ENCODE measurements around the gene TTC21A.
"Not testable (repeated sequence)": the region's sequence is repeated elsewhere in the genome, so short reads cannot be mapped to it uniquely, and the experiment has no call there.

The TTC21A gene

DNA sequence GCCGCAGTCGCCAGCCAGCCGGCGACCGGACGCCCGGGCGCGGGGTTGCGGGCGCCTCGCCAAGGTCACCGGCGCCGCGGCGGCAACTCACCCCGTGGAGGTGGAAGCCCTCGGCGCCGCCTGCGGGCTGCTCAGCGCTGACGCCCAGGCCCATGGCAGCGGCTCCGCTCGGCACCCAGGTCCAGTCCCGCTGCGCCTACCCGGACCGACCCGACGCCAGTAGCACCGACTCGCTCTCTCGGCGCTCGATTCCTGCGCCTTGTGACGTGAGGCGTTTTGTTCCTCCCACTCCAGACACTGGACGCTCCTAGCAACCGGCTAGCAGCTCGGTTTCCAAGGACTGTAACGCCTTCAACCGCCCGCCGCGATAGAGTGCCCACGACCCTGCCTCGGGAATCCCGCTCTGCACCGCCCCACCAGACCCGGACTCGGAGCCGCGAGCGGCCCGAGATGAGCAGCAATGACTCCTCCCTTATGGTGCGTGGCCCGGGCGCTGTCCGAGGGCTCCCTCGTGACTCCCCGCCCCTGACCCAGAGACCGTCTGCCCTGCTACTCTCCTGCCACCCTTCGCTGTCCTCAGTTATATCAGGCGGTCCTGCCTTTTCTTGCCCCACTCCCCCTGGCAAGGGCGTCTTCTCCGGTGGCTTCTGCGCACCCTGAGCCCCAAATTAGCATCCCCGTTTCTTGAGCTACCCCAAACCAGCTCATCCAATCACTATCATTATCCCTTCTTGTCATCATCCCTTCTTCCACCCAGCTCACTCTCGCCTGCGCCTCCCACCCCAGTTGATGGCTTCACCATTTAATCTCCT lies at the start of gene TTC21A, which contains the start of gene GORASP1:
TSS of gene TTC21A (plus strand) at position 293 of the 812 bp plus-strand sequence. CDS start at position 451, 158 bp downstream.
TSS of gene GORASP1 (minus strand) at position 240 of the 812 bp plus-strand sequence. CDS start at position 154, 86 bp downstream.
- DNase-seq, result peak; percentile 89 to 91 (median 91)

GRCh38 chr3:39061228-39061627 lies 46.3 kb upstream of the TTC21A start:
- not testable (repeated sequence) for DNase-seq

DNA sequence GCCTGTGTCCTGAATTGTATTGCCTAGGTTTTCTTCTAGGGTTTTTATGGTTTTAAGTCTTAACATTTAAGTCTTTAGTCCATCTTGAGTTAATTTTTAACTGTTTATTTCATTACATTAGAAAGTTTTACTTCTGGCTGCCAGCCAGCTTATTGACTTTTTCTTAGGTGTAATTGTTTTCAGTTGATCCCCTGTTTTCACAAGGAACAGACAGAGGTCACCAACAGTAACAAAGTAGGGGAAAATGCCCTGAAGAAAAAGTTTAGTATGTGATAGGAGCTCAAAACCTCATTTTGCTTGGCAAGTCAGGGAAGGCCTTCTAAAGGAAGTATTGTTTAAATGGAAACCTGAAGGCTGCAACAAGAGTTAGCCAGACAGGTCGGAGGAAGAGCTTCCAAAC lies 45.3 kb upstream of the TTC21A start:
- no peak for DNase-seq

GRCh38 chr3:39063143-39063542 lies 44.3 kb upstream of the TTC21A start:
- DNase-seq, result no peak

DNA sequence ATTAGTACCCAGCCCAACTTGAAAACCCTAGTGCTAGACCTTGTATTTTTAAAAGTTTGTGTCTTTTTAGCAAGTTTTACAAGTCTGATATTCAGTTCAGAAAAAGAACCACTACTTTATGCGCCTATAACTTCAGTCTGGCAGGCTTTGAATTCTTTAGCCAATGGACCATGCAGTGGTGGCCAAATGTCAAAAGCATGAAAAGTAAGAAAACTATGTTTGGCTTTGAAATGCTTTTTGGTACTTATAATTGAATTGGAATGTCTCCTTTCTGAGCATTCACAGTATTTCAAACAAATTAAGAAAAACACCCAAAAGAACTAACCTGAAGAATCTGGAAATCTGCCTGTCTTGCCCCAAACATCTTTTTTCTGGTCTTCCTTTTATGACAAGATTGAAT lies 42.8 kb upstream of the TTC21A start:
- DNase-seq, result no peak

DNA sequence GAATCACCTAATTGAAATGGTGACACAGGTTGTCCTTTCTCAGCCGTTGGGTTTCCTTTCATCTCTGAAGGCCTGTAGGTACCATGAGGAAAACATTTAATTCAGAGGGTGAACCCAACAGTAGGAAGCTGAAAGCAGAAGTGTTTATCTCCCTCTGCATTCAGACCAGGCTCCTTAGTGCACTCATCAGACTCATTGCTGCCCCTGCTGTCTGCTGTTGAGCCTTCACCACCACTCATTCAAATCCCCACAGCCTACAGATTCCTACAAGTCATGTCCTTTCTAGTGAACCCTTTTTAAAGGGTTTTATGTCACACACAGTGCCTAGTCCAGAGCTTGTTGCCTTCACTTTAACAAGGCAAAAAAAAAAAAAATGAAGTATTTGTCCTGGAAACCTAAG lies 42.3 kb upstream of the TTC21A start:
- peak; percentile 65 to 66 (median 66) for DNase-seq

DNA sequence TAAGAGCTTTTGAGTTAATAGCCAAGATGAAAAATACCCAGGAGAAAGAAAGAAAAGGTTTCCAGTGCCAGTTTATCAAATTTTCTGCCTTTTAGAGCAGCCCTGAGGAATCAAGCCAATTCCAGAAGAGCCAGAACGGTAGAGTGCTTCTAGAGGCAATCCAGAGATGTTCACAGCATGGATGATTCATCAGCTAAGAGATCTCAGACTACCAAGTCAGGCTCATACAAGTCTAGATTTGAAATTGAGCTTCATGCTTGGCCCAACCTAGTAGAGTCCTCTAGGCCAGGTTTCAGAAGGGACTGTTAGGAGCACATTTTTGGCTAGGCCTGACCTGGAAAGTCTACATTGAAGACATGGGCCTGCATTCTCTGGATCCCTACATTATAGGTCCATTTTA lies 40.2 kb upstream of the TTC21A start:
- no peak for DNase-seq

DNA sequence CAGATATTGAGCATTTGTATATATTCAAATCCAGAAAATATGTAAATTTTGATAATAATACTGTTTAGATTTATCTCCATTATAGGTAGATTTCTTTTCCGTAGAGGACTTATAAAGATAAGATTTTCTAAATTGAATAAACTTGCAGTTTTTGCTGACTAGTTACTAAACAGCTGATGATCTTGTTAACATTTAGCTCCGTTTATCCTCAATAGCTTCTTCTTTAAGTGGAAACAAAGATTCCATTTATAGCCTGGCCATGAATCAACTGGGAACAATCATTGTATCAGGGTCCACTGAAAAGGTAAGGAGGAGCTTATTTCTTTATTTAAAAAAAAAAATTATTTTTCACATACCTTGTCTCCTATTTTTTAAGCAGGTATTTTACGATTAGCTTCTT lies 38.9 kb upstream of the TTC21A start:
- no peak for DNase-seq

DNA sequence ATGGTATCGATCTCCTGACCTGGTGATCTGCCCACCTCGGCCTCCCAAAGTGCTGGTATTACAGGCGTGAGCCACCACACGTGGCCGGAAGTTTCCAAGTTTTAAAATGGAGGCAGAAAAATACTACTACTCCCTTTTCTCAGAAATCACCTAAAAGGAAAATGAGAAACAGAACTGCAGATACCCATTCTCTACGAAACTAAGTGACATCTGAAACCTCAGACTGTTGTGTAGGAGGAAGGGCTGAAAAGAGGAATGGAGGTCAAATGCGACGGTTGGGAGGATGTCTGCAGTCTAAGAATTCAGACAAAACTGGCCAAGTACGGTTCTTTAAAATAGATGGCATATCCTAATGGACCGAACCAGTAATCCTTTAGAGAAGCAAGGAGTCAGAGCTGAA lies 31.6 kb upstream of the TTC21A start:
- DNase-seq, result no peak

- no peak for DNase-seq
Measured at GRCh38 chr3:39079530-39079929, 27.9 kb upstream of the TTC21A start.

DNA sequence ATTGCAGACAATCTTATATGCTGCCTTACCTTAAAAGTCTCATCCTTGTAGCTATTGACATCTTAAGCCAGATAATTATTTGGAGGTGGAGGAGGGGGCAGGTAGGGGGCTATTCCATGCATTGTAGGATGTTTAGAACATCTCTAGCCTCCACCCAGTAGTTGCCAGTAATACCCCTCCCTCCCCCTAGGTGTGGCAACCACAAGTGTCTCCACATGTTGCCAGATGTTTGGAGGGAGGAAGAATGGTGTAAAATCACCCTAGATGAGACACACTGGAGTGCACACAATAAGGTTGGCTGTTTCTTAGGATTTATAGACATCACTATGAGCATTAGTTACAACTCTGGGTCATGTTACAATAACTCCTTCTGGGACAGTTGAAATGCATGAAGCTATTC lies 27.5 kb upstream of the TTC21A start:
- DNase-seq, result no peak

DNA sequence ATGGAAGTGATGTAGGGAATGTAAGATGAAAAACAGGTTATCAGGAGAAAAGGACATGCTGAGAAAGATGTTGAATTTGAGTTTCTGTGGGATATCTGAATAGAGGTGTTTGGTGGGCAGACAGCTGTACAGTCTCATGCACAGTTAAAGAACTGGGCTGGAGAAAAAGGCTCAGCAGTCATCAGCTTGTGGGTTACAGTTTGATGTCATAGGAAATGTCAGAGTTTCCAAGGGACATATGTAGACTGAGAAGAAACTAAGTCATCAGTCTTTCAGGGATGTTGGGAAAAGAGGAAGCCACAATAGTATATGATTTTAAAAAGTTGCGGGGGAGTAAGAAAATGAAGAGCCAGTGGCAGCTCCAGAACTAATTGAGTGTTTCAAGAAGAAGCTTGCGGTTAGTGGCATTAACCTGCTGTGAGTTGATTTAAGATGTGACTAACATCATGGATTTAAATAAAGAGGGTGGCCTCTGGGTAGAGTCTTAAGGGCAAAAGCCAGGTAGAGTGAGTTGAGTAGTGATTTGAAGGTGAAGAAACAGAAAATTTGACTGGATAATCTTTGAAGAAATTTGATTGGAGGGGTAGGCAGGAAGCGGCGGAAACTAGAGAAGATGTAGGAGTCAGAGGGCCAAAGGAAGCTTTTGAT lies 24.7 kb upstream of the TTC21A start:
- DNase-seq, result peak; percentile 37 to 55 (median 38)

DNA sequence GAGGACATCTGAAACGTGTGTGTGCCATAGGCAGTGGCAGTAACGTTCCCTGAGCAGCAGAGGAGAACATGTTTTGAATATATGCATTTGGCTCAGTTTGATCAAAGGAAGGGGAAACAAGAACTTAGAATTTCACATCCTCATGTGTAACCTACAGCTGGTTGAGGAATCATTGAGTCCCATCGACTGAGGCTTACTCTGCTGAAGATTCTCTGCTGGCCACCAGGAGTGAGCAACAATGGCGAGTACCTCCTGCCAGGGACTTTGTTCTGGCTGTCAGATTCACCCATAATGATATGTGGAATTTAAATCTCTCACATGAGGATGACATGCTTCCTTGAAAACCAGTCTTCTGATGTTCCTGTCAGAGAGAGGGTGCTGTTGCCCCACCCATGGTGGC lies 21.3 kb upstream of the TTC21A start:
- DNase-seq, result no peak

- DNase-seq, result no peak
Measured at GRCh38 chr3:39088456-39088855, 19.0 kb upstream of the TTC21A start.

- no peak for DNase-seq
Measured at GRCh38 chr3:39088889-39089288, 18.6 kb upstream of the TTC21A start.

DNA sequence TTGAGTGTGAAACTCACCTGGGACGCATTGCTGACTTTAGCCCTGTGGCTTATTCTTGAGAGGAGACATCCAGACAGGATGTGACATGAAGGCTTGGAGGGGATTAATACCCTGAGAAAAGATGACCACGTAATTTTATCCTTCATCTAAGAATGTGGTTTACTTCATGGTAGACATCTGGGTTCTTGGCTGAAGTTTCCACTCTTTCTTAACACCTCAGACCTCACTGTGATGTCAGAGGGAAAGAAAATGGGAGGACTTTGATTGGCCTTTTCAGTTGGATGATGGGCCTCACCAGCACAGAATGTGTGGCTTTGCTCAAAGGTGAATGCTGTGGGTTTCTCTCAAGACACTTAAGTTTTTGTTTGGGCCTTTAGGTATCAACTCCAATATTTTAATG lies 16.6 kb upstream of the TTC21A start:
- DNase-seq, result peak in 2 of 3 donors; percentile 14 to 16

GRCh38 chr3:39094851-39095677 lies 12.4 kb upstream of the TTC21A start:
- DNase-seq, result no peak

GRCh38 chr3:39095778-39096177 lies 11.7 kb upstream of the TTC21A start:
- no peak for DNase-seq

DNA sequence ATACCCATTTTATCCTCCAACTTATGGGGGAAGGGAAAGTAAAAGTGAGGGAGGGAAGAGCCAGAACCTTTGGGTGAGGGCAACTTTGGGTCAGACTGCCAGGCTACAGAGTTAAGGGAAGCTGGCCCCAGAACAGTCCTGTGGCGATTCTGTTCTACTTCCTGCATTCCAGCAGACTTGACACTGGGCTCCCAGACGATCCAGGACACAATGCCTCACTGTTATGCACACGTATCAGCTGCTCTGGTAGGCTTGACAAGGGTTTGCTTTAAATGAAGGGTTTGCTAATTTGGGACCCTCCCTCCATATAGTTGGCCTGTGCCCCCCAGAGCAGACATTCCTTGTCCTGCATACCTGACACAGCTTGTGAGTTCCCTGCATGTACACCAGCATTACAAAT lies 10.7 kb upstream of the TTC21A start:
- DNase-seq, result no peak

- no peak for DNase-seq
Measured at GRCh38 chr3:39097716-39098472, 9.6 kb upstream of the TTC21A start.

- DNase-seq, result no peak
Measured at GRCh38 chr3:39098473-39099000, 8.9 kb upstream of the TTC21A start.

GRCh38 chr3:39099242-39099641 lies 8.2 kb upstream of the TTC21A start:
- no peak for DNase-seq
